ENCODE data around the gene NDST3.
"Not testable (repeated sequence)": the region's sequence is repeated elsewhere in the genome, so short reads cannot be mapped to it uniquely, and the experiment has no call there.

GRCh38 chr4:118266145-118266496 is 231.8 kb downstream of the NDST3 start:
- not testable (repeated sequence) for TF ChIP-seq CTCF (IDR thresholded peaks at IDR 0.05; ENCODE audit: insufficient read depth, low read length, poor library complexity, severe bottlenecking); EZH2phosphoT487 (conservative IDR thresholded peaks at IDR 0.05; ENCODE audit: low read length)

All from SU-DHL-6 (cell line).